Stimulated activated CD8-positive, alpha-beta memory T cell treated with anti-CD3 and anti-CD28 coated beads, Interleukin-2, amount 100 ng/mL, for 48 hours (primary cell): ENCODE data around the gene GPATCH1.

Experiments used
- DNase-seq, 2 donors: peaks; one replicate each; pipeline ENCODE4 v3.0.0-alpha.2; 2020; ENCODE audit warnings: low read depth in 2 of 2

Gene GPATCH1

GRCh38 chr19:33063753-33064457, 17.1 kb upstream of the GPATCH1 start:
- DNase-seq: no peak

- DNase-seq: peak in 1 of 2 donors; percentile 23
These were observed 16.6 kb upstream of the GPATCH1 start for GRCh38 chr19:33064458-33064791.

- peak; percentile 45 to 71 for DNase-seq
These were observed 16.0 kb upstream of the GPATCH1 start, which contains the start of gene RHPN2 for GRCh38 chr19:33064792-33065550. RHPN2 (minus strand) TSS chr19:33064888; CDS start chr19:33064852, 36 bp downstream.

- DNase-seq: no peak
These were observed 14.4 kb upstream of the GPATCH1 start for GRCh38 chr19:33066543-33066942.

- DNase-seq: no peak
These were observed 13.9 kb upstream of the GPATCH1 start for GRCh38 chr19:33067121-33067520.

GRCh38 chr19:33071887-33072286, 9.1 kb upstream of the GPATCH1 start:
- no peak for DNase-seq

GRCh38 chr19:33075519-33075918, 5.5 kb upstream of the GPATCH1 start:
- no peak for DNase-seq

GRCh38 chr19:33085570-33086128, 4.7 kb downstream of the GPATCH1 start:
- DNase-seq: no peak

GRCh38 chr19:33086955-33087354, 6.0 kb downstream of the GPATCH1 start:
- no peak for DNase-seq

- no peak for DNase-seq
These were observed 8.0 kb downstream of the GPATCH1 start for GRCh38 chr19:33089010-33089409.

GRCh38 chr19:33090179-33090578, 9.2 kb downstream of the GPATCH1 start:
- DNase-seq: no peak

- no peak for DNase-seq
These were observed 12.6 kb downstream of the GPATCH1 start for GRCh38 chr19:33093420-33094210.

GRCh38 chr19:33094436-33095067, 13.6 kb downstream of the GPATCH1 start:
- DNase-seq: no peak

GRCh38 chr19:33096005-33096404, 15.0 kb downstream of the GPATCH1 start:
- no peak for DNase-seq

- DNase-seq: no peak
These were observed 17.1 kb downstream of the GPATCH1 start for GRCh38 chr19:33098055-33098534.

GRCh38 chr19:33100894-33101644, 20.1 kb downstream of the GPATCH1 start:
- DNase-seq: no peak

GRCh38 chr19:33102893-33103292, 21.9 kb downstream of the GPATCH1 start:
- no peak for DNase-seq

- no peak for DNase-seq
These were observed 27.2 kb downstream of the GPATCH1 start for GRCh38 chr19:33108161-33108560.

GRCh38 chr19:33110137-33110910, 29.3 kb downstream of the GPATCH1 start:
- no peak for DNase-seq

GRCh38 chr19:33111587-33111986, 30.6 kb downstream of the GPATCH1 start:
- no peak for DNase-seq
